Astrocyte (in vitro differentiated cells and primary cell): ENCODE measurements around the gene TUBA1C. TPM values are rescaled to one million over a fixed set of nuclear protein-coding genes. Genes with fewer than 3 reads are reported as not detected.
"Not testable (repeated sequence)": the region's sequence is repeated elsewhere in the genome, so short reads cannot be mapped to it uniquely, and the experiment has no call there.

Source experiments
- DNase-seq: peaks from one replicate; pipeline ENCODE4 v3.0.0-alpha.2; 2010; ENCODE audit warnings: low read depth
- FAIRE-seq: peaks from 2 replicates; lab custom pipeline; 2011; peaks lifted over from hg19 to GRCh38; lab: Jason Lieb, UNC
- H2AFZ ChIP-seq: 2 replicates; pipeline ENCODE4 v1.6.0; 2012; ENCODE audit warnings: low read depth, low read length, inconsistent platforms
- H3K27ac ChIP-seq: 2 replicates; pipeline ENCODE4 v1.5.1; 2011; ENCODE audit warnings: low read depth, low read length, inconsistent platforms
- H3K27me3 ChIP-seq: 2 replicates; pipeline ENCODE4 v1.6.0; 2011; ENCODE audit warnings: low read length, inconsistent platforms; ENCODE audit not compliant: insufficient read depth
- H3K36me3 ChIP-seq: 2 replicates; pipeline ENCODE4 v1.5.1; 2011; ENCODE audit warnings: low read length, inconsistent platforms; ENCODE audit not compliant: insufficient read depth
- H3K4me1 ChIP-seq: 2 replicates; pipeline ENCODE4 v1.5.1; 2011; ENCODE audit warnings: low read length, inconsistent platforms; ENCODE audit not compliant: insufficient read depth
- H3K4me2 ChIP-seq: 2 replicates; pipeline ENCODE4 v1.6.0; 2012; ENCODE audit warnings: low read length, inconsistent platforms
- H3K4me3 ChIP-seq: 2 replicates; pipeline ENCODE4 v1.5.1; 2011; ENCODE audit warnings: low read depth, mild to moderate bottlenecking, low read length, inconsistent platforms; ENCODE audit not compliant: insufficient read depth
- H3K79me2 ChIP-seq: 2 replicates; pipeline ENCODE4 v1.6.0; 2012; ENCODE audit warnings: mild to moderate bottlenecking, low read length, inconsistent platforms; ENCODE audit not compliant: insufficient read depth
- H3K9ac ChIP-seq: 2 replicates; pipeline ENCODE4 v1.6.0; 2012; ENCODE audit warnings: mild to moderate bottlenecking, low read length, inconsistent platforms
- H3K9me3 ChIP-seq: 2 replicates; pipeline ENCODE4 v1.5.1; 2012; ENCODE audit warnings: low read depth, mild to moderate bottlenecking, low read length, inconsistent platforms; ENCODE audit not compliant: insufficient read depth
- H4K20me1 ChIP-seq: 2 replicates; pipeline ENCODE4 v1.6.0; 2012; ENCODE audit warnings: low read length, inconsistent platforms; ENCODE audit not compliant: insufficient read depth
- H3K27ac Mint-ChIP-seq: one replicate; pipeline ENCODE4 v1.8.0; 2021; ENCODE audit warnings: mild to moderate bottlenecking, mixed read lengths; ENCODE audit not compliant: unreplicated experiment
- H3K27me3 Mint-ChIP-seq: one replicate; pipeline ENCODE4 v1.8.0; 2021; ENCODE audit warnings: low read depth, mixed read lengths; ENCODE audit not compliant: unreplicated experiment
- H3K36me3 Mint-ChIP-seq: one replicate; pipeline ENCODE4 v1.8.0; 2021; ENCODE audit warnings: low read depth, mixed read lengths; ENCODE audit not compliant: unreplicated experiment
- H3K4me1 Mint-ChIP-seq: one replicate; pipeline ENCODE4 v1.8.0; 2021; ENCODE audit warnings: low read depth, mixed read lengths; ENCODE audit not compliant: unreplicated experiment
- H3K4me3 Mint-ChIP-seq: one replicate; pipeline ENCODE4 v1.8.0; 2021; ENCODE audit warnings: mild to moderate bottlenecking, moderate library complexity, mixed read lengths; ENCODE audit not compliant: unreplicated experiment
- H3K9me3 Mint-ChIP-seq: one replicate; pipeline ENCODE4 v1.8.0; 2021; ENCODE audit warnings: mild to moderate bottlenecking, mixed read lengths; ENCODE audit not compliant: unreplicated experiment
- EZH2 ChIP-seq: IDR thresholded peaks from 2 replicates; pipeline ENCODE4 v1.6.1; 2012; ENCODE audit warnings: mild to moderate bottlenecking, low read length, inconsistent platforms; ENCODE audit not compliant: insufficient read depth
- total RNA-seq: library from RNA; stranded (reverse); gene quantifications from 2 replicates; pipeline ENCODE4 v1.2.1, GENCODE V29; 2021
- TF ChIP-seq, protein P1 (sequence below): IDR thresholded peaks from 2 replicates; pipeline ENCODE4 v1.5.1; 2011; ENCODE audit warnings: low read depth, mild to moderate bottlenecking, inconsistent platforms, low read length, moderate library complexity; ENCODE audit not compliant: insufficient read depth

The TUBA1C gene
- total RNA-seq, 1 donor from 2014 or later, result 408 TPM

DNA sequence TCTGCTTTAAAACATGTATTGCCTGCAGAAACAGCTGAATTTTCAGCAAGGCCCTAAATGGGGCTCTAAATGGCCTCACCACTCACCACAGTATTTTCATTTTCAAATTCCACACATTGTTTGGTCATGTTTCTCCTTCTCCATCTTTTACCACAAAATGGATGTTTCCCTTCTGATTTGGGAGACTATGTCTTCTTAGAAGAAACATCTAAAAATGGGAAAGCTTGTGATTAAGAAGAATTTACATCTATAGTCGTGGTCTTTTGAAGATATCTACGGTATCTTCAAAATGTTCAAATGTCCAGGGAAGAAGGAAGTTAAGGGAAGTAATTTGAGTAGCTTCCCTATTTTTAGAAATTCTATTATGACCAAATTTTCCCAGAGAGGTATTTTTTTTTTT lies 20.7 kb upstream of the TUBA1C start:
- Mint-ChIP-seq H3K4me1 (peaks cover 16% of the 10 kb centered on the region), H3K27ac (peak overlapping the region; percentile 88), H3K9me3 (no peaks in the 10 kb centered on the region), H3K4me3 (no peak overlapping the region), H3K27me3 (no peaks in the 10 kb centered on the region), H3K36me3 (no peaks in the 10 kb centered on the region)
- Histone ChIP-seq H3K27me3 (no peaks in the 10 kb centered on the region), H3K36me3 (no peaks in the 10 kb centered on the region), H3K27ac (peak overlapping the region; percentile 78), H3K9me3 (no peaks in the 10 kb centered on the region), H3K4me2 (peak overlapping the region; percentile 70), H2AFZ (no peak overlapping the region), H3K4me1 (peaks cover 21% of the 10 kb centered on the region), H3K4me3 (peak overlapping the region; percentile 19), H4K20me1 (no peaks in the 10 kb centered on the region), H3K9ac (peak overlapping the region; percentile 47), H3K79me2 (no peaks in the 10 kb centered on the region)
- peak; percentile 85 for DNase-seq
- no peak for FAIRE-seq
- TF ChIP-seq, protein P1, sequence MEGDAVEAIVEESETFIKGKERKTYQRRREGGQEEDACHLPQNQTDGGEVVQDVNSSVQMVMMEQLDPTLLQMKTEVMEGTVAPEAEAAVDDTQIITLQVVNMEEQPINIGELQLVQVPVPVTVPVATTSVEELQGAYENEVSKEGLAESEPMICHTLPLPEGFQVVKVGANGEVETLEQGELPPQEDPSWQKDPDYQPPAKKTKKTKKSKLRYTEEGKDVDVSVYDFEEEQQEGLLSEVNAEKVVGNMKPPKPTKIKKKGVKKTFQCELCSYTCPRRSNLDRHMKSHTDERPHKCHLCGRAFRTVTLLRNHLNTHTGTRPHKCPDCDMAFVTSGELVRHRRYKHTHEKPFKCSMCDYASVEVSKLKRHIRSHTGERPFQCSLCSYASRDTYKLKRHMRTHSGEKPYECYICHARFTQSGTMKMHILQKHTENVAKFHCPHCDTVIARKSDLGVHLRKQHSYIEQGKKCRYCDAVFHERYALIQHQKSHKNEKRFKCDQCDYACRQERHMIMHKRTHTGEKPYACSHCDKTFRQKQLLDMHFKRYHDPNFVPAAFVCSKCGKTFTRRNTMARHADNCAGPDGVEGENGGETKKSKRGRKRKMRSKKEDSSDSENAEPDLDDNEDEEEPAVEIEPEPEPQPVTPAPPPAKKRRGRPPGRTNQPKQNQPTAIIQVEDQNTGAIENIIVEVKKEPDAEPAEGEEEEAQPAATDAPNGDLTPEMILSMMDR, result no peak
- TF ChIP-seq EZH2, result no peak

DNA sequence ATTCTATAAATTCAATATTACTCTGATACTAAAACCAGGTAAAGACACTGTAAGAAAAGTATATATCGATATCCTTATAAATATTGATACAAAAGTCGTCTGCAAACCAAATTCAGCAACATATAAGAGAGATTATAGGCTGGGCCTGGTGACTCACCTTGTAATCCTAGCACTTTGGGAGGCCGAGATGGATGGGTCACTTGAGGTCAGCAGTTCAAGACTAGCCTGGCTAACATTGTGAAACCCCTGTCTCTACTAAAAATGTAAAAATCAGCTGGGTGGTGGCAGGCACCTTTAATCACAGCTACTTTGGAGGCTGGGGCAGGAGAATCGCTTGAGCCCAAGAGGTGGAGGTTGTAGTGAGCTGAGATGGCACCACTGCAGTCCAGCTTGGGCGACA lies 13.5 kb upstream of the TUBA1C start:
- Mint-ChIP-seq H3K4me1 (peaks cover 3% of the 10 kb centered on the region), H3K27me3 (peaks cover 3% of the 10 kb centered on the region), H3K9me3 (no peaks in the 10 kb centered on the region), H3K27ac (no peak overlapping the region), H3K4me3 (no peak overlapping the region), H3K36me3 (no peaks in the 10 kb centered on the region)
- FAIRE-seq, result no peak
- H3K9ac ChIP-seq, result no peak overlapping the region
- H3K4me2 ChIP-seq, result no peak overlapping the region
- H3K4me3 ChIP-seq, result no peak overlapping the region
- H3K9me3 ChIP-seq, result no peaks in the 10 kb centered on the region
- H3K36me3 ChIP-seq, result no peaks in the 10 kb centered on the region
- DNase-seq, result no peak
- H2AFZ ChIP-seq, result no peak overlapping the region
- H3K4me1 ChIP-seq, result no peaks in the 10 kb centered on the region
- no peaks in the 10 kb centered on the region for H3K27me3 ChIP-seq
- H4K20me1 ChIP-seq, result no peaks in the 10 kb centered on the region
- H3K79me2 ChIP-seq, result no peaks in the 10 kb centered on the region
- no peak overlapping the region for H3K27ac ChIP-seq
- TF ChIP-seq, protein P1, result no peak
- no peak for TF ChIP-seq EZH2

GRCh38 chr12:49253033-49253623 lies 11.8 kb upstream of the TUBA1C start:
- FAIRE-seq, result no peak
- H3K4me1 Mint-ChIP-seq, result peaks cover 3% of the 10 kb centered on the region
- no peak overlapping the region for H2AFZ ChIP-seq
- DNase-seq, result peak; percentile 64
- no peaks in the 10 kb centered on the region for H3K9me3 ChIP-seq
- no peak overlapping the region for H3K9ac ChIP-seq
- H3K27me3 Mint-ChIP-seq, result peaks cover 3% of the 10 kb centered on the region
- H3K9me3 Mint-ChIP-seq, result no peaks in the 10 kb centered on the region
- no peak overlapping the region for H3K27ac ChIP-seq
- H3K27ac Mint-ChIP-seq, result no peak overlapping the region
- no peaks in the 10 kb centered on the region for H3K36me3 ChIP-seq
- no peaks in the 10 kb centered on the region for H3K27me3 ChIP-seq
- no peaks in the 10 kb centered on the region for H3K79me2 ChIP-seq
- no peak overlapping the region for H3K4me2 ChIP-seq
- no peaks in the 10 kb centered on the region for H3K36me3 Mint-ChIP-seq
- H3K4me3 Mint-ChIP-seq, result no peak overlapping the region
- no peaks in the 10 kb centered on the region for H3K4me1 ChIP-seq
- no peak overlapping the region for H3K4me3 ChIP-seq
- no peaks in the 10 kb centered on the region for H4K20me1 ChIP-seq
- TF ChIP-seq EZH2, result no peak
- TF ChIP-seq, protein P1, result no peak

GRCh38 chr12:49255456-49255855 lies 9.4 kb upstream of the TUBA1C start:
- H3K4me1 ChIP-seq, result peaks cover 11% of the 10 kb centered on the region
- H3K4me2 ChIP-seq, H3K27me3 ChIP-seq, H2AFZ ChIP-seq, H3K36me3 Mint-ChIP-seq, H3K27me3 Mint-ChIP-seq, H3K4me1 Mint-ChIP-seq, H3K36me3 ChIP-seq, H3K4me3 ChIP-seq, H3K4me3 Mint-ChIP-seq, FAIRE-seq, H3K79me2 ChIP-seq, H4K20me1 ChIP-seq, H3K27ac Mint-ChIP-seq, H3K9me3 Mint-ChIP-seq, H3K27ac ChIP-seq, H3K9ac ChIP-seq, H3K9me3 ChIP-seq, DNase-seq: not testable (repeated sequence)
